Nephron (organoid): ENCODE measurements around the gene MGAT3.

ENCODE experiments used
- H3K27ac Mint-ChIP-seq, 3 experiments: 2 replicates each; pipeline ENCODE4 v1.8.0; 2020; ENCODE audit warnings: mixed read lengths in 3 of 3, mild to moderate bottlenecking in 2 of 3, moderate library complexity in 1 of 3
- H3K27me3 Mint-ChIP-seq: 2 replicates; pipeline ENCODE4 v1.8.0; 2021; ENCODE audit warnings: low read depth, mild to moderate bottlenecking, moderate library complexity, mixed read lengths
- H3K36me3 Mint-ChIP-seq: 2 replicates; pipeline ENCODE4 v1.8.0; 2020; ENCODE audit warnings: low read depth, mixed read lengths
- H3K4me1 Mint-ChIP-seq: 2 replicates; pipeline ENCODE4 v1.8.0; 2020; ENCODE audit warnings: mixed read lengths
- H3K4me3 Mint-ChIP-seq, 3 experiments: 2 replicates each; pipeline ENCODE4 v1.8.0; 2020; ENCODE audit warnings: mild to moderate bottlenecking in 3 of 3, mixed read lengths in 3 of 3, moderate library complexity in 2 of 3
- H3K9me3 Mint-ChIP-seq: 2 replicates; pipeline ENCODE4 v1.8.0; 2020; ENCODE audit warnings: mixed read lengths
- TF ChIP-seq, protein P1 (sequence below), 3 experiments: fragments of 200-600 bp; sonication (generic); IDR thresholded peaks; one replicate each; pipeline ENCODE4 v1.5.0; 2021; ENCODE audit warnings: antibody characterized with exemption in 3 of 3; ENCODE audit not compliant: unreplicated experiment in 3 of 3

The MGAT3 gene

DNA sequence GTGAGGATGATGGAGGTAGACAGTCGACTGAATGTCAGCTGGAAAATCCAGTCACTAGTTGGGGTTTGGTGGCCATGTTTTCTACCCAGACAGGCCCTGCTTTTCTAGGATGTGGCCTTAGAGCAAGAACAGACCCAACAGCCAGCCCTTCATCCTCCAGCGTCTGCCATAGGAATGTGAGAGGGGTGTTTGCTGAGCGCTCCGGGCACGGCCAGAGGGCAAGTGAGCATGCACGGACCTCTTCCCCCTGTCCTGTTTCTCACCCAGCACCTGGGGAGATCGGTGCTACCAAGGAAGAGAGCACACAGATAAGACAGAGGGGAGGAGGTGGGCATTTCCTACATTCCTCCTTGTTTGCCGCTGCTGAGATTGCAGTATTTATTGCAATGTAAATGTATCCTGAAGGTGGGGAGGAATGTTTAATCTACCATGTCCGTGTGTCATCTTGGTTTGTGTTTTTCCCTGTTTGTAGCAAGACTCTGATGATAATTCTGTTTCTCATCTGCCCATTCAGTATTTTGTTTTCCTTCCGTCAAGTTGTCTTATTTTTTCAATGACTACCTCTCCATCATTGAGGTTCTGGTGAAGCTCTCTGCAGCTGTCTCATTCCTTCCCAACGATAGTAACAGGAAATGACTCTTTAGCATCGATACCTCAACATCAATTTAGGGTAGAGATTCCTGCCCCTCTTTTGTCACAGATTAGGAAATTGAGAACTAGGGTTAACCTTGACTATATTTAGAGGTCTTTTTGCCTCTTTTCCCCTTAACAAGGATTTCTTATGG, 58.6 kb downstream of the MGAT3 start:
- Mint-ChIP-seq H3K36me3 (peaks cover 48% of the 10 kb centered on the region), H3K27me3 (peaks cover 3% of the 10 kb centered on the region), H3K4me3 (peak overlapping the region in 1 of 3 experiments; percentile 62)

DNA sequence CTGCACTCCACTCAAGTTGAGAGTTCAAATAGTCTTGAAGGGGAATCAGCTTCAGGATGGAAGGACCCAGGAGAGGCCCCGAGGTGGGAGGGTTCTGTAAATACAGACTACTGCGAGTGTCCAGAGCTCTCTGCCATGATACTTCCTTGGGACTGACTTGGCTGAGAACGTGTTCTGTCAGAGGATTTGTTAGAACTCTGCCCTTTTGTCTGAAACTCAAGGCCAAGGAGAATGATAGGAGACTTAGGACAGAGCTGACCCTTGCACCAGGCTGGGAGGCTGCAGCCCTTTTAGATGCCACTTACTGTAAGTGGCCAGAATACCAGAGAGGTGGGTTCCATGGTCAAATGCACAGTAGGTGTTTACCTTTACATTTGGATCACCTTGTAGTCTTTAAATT, 60.7 kb downstream of the MGAT3 start:
- H3K4me3 Mint-ChIP-seq: peak overlapping the region; percentile 57 to 71 (median 61)
- peaks cover 34% of the 10 kb centered on the region for H3K4me1 Mint-ChIP-seq
- H3K9me3 Mint-ChIP-seq: no peaks in the 10 kb centered on the region
- peaks cover 50% of the 10 kb centered on the region for H3K36me3 Mint-ChIP-seq
- peaks cover 3% of the 10 kb centered on the region for H3K27me3 Mint-ChIP-seq
- TF ChIP-seq, protein P1, sequence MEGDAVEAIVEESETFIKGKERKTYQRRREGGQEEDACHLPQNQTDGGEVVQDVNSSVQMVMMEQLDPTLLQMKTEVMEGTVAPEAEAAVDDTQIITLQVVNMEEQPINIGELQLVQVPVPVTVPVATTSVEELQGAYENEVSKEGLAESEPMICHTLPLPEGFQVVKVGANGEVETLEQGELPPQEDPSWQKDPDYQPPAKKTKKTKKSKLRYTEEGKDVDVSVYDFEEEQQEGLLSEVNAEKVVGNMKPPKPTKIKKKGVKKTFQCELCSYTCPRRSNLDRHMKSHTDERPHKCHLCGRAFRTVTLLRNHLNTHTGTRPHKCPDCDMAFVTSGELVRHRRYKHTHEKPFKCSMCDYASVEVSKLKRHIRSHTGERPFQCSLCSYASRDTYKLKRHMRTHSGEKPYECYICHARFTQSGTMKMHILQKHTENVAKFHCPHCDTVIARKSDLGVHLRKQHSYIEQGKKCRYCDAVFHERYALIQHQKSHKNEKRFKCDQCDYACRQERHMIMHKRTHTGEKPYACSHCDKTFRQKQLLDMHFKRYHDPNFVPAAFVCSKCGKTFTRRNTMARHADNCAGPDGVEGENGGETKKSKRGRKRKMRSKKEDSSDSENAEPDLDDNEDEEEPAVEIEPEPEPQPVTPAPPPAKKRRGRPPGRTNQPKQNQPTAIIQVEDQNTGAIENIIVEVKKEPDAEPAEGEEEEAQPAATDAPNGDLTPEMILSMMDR (IDR thresholded peaks at IDR 0.05; ENCODE audit: unreplicated experiment in 3 of 3): no peak
- H3K27ac Mint-ChIP-seq: peak overlapping the region; percentile 88 to 100 (median 99)

More for the DNA sequence above, 58.6 kb downstream of the MGAT3 start:
- Mint-ChIP-seq H3K4me1 (peaks cover 24% of the 10 kb centered on the region), H3K9me3 (no peaks in the 10 kb centered on the region), H3K27ac (no peak overlapping the region)
- TF ChIP-seq, protein P1 (IDR thresholded peaks at IDR 0.05; ENCODE audit: unreplicated experiment in 3 of 3): no peak

DNA sequence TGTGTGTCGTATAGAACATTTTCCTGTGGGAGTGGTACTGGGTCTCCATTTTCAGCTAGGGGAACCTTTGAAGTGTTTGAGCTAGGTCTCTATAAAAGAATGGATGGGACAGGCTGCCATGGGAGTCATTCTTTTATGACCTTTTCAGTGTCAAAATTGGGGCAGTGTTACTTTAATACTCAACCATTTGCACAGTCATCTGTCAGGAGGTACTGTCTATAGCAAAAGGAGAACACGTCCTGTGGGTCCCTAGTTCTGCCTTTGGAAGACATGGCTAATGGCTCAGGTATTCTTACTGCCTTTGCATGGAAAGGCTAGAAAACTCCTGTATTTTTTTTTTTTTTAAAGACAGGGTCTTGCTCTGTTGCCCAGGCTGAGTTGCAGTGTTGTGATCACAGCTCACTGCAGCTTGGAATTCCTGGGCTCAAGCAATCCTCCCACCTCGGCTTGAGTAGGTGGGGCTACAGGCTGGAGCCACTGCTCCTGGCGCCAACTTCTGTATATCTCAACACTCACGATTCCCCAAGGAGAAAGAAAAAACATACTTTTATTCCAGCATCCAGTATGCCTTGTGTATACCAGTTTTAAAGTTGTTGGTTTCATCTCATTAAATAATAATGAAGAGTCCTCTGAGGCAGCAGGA, 61.5 kb downstream of the MGAT3 start:
- Mint-ChIP-seq H3K9me3 (no peaks in the 10 kb centered on the region), H3K4me1 (peaks cover 42% of the 10 kb centered on the region), H3K27ac (peak overlapping the region; percentile 99 to 100 (median 100)), H3K4me3 (peak overlapping the region; percentile 94 to 98 (median 94)), H3K27me3 (peaks cover 6% of the 10 kb centered on the region), H3K36me3 (peaks cover 53% of the 10 kb centered on the region)
- TF ChIP-seq, protein P1 (IDR thresholded peaks at IDR 0.05; ENCODE audit: unreplicated experiment in 3 of 3): no peak

DNA sequence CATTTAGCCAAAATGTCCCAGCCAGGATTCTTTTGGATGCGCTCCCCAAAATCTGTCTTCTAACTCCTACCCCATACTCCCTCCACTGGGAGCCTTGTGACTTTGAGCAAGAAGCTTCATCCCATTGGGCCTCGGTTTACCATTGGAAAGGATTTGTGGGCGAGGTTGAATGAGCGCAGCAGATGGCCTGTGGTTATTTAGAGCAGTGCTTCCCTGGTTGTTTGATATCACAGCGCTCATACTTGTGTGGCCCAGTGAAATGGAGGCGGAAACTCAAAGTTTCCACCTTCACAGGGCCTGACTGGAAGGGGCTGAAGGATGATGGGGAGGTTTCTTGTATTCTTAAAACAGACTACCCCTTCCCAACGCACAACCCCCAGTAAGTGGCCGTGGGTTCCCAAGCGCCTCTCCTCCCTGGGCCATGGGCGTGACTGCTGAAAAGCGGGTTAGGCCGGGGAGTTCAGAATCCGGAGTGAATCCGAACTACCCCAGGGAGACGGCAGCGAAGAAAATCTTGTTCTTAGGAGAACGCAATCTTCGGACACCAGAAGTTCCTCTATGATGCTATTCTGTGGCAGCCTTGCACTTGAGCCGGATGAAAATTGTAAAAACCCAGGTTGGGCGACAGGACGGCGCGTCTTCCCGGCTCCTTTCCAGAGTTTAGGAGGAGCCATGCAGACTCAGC, 62.3 kb downstream of the MGAT3 start:
- peaks cover 6% of the 10 kb centered on the region for H3K27me3 Mint-ChIP-seq
- peak overlapping the region; percentile 94 to 98 (median 94) for H3K4me3 Mint-ChIP-seq
- peaks cover 50% of the 10 kb centered on the region for H3K36me3 Mint-ChIP-seq
- H3K4me1 Mint-ChIP-seq: peaks cover 46% of the 10 kb centered on the region
- TF ChIP-seq, protein P1 (IDR thresholded peaks at IDR 0.05; ENCODE audit: unreplicated experiment in 3 of 3): no peak
- no peaks in the 10 kb centered on the region for H3K9me3 Mint-ChIP-seq
- H3K27ac Mint-ChIP-seq: peak overlapping the region; percentile 99 to 100 (median 100)

DNA sequence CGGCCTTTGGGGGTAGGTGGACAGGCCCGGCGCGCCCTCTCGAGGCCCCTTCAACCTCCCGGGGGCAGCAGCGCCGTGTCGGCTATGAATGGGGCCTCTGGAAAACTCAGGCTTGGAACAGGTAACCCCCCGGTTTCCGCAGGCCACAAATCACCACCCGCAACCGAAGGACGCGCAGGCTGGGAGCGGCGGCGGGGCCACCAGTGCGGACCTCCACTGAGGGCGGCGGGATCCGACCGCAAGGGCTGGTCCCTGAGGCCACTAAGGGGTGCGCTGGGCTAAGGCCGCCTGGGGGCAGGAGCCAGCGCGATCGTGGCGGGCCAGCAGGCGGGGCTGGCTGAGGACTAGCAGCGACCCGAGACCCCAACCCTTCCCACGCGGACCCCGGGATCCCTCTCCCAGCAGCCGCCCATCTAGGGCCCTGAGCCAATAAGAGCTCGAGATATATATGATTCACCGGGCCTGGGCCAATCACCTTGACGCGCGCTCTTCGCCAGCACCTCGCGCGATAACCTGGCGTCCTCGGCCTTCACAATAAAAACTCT, 62.9 kb downstream of the MGAT3 start:
- Mint-ChIP-seq H3K4me1 (peaks cover 48% of the 10 kb centered on the region), H3K27me3 (peaks cover 6% of the 10 kb centered on the region), H3K27ac (peak overlapping the region; percentile 99 to 100 (median 100)), H3K9me3 (no peaks in the 10 kb centered on the region), H3K4me3 (peak overlapping the region; percentile 94 to 98 (median 94)), H3K36me3 (peaks cover 50% of the 10 kb centered on the region)
- TF ChIP-seq, protein P1 (IDR thresholded peaks at IDR 0.05; ENCODE audit: unreplicated experiment in 3 of 3): peak in 2 of 3 experiments; percentile 17 to 43
